ENCODE data around the gene TSPAN19.

- TF ChIP-seq ZFX (IDR thresholded peaks at IDR 0.05; ENCODE audit: borderline replicate concordance), result no peak
- TF ChIP-seq, protein P1, sequence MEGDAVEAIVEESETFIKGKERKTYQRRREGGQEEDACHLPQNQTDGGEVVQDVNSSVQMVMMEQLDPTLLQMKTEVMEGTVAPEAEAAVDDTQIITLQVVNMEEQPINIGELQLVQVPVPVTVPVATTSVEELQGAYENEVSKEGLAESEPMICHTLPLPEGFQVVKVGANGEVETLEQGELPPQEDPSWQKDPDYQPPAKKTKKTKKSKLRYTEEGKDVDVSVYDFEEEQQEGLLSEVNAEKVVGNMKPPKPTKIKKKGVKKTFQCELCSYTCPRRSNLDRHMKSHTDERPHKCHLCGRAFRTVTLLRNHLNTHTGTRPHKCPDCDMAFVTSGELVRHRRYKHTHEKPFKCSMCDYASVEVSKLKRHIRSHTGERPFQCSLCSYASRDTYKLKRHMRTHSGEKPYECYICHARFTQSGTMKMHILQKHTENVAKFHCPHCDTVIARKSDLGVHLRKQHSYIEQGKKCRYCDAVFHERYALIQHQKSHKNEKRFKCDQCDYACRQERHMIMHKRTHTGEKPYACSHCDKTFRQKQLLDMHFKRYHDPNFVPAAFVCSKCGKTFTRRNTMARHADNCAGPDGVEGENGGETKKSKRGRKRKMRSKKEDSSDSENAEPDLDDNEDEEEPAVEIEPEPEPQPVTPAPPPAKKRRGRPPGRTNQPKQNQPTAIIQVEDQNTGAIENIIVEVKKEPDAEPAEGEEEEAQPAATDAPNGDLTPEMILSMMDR (IDR thresholded peaks at IDR 0.05), result no peak
Measured at GRCh38 chr12:84982888-84983287, 53.2 kb downstream of the TSPAN19 start.

Measured in 22Rv1 (cell line).